Skeletal muscle tissue (tissue), 5 donors: ENCODE measurements around the gene CAPN11. TPM values are rescaled to one million over a fixed set of nuclear protein-coding genes. Genes with fewer than 3 reads are reported as not detected.
"Not testable (repeated sequence)": the region's sequence is repeated elsewhere in the genome, so short reads cannot be mapped to it uniquely, and the experiment has no call there.

Experiments used
- H3K27ac ChIP-seq: one replicate; pipeline ENCODE4 v1.7.0; 2013; ENCODE audit warnings: mild to moderate bottlenecking, low read depth, low read length, inconsistent platforms
- H3K27me3 ChIP-seq, 3 donors: one replicate each; pipeline ENCODE4 v1.7.0; 2013; ENCODE audit warnings: low read length in 3 of 3; ENCODE audit not compliant: control insufficient read depth in 3 of 3, insufficient read depth in 3 of 3
- H3K36me3 ChIP-seq, 3 donors: one replicate each; pipeline ENCODE4 v1.7.0; 2013; ENCODE audit warnings: low read length in 3 of 3; ENCODE audit not compliant: control insufficient read depth in 3 of 3, insufficient read depth in 3 of 3
- H3K4me1 ChIP-seq, 3 donors: one replicate each; pipeline ENCODE4 v1.7.0; 2013; ENCODE audit warnings: low read length in 3 of 3, mild to moderate bottlenecking in 3 of 3; ENCODE audit not compliant: control insufficient read depth in 3 of 3, insufficient read depth in 3 of 3
- H3K4me3 ChIP-seq, 3 donors: one replicate each; pipeline ENCODE4 v1.7.0; 2013; ENCODE audit warnings: low read length in 3 of 3
- H3K9ac ChIP-seq, 3 donors: one replicate each; pipeline ENCODE4 v1.7.0; 2013; ENCODE audit warnings: low read length in 3 of 3, mild to moderate bottlenecking in 3 of 3, moderate library complexity in 2 of 3, low read depth in 1 of 3
- H3K9me3 ChIP-seq, 3 donors: one replicate each; pipeline ENCODE4 v1.7.0; 2013; ENCODE audit warnings: low read length in 3 of 3; ENCODE audit not compliant: control insufficient read depth in 3 of 3
- small RNA-seq: library from RNA; depleted of rRNA; stranded (forward); fragments of <200 nt; gene quantifications from one replicate; pipeline ENCODE3, GENCODE V24; 2014
- total RNA-seq: library from RNA; depleted of rRNA; stranded (reverse); fragments of >200 nt; gene quantifications from one replicate; pipeline ENCODE4 v1.2.3, GENCODE V29; 2014
- donor health status: Osteomylitis.

Gene CAPN11
- total RNA-seq, 1 donor from 2014 or later: 0.52 TPM

DNA sequence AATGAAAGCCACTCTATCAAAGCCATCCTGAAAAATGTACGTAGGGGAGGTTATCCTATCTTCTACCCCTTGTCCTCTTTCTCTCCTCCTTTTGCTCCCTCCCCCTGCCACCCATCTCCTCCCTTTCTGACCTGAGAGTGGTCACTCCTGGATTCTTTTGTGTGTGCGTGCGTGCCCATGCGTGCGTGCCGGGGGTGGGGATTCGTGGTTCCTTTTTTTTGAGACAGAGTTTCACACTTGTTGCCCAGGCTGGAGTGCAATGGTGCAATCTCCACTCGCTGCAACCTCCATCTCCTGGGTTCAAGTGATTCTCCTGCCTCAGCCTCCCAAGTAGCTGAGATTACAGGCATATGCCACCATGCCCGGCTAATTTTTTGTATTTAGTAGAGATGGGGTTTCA lies 72.8 kb downstream of the CAPN11 start:
- Histone ChIP-seq H3K36me3 (peaks cover 33 to 49% (median 44%) of the 10 kb centered on the region in 3 donors), H3K27ac (peak overlapping the region; percentile 25), H3K9ac (peak overlapping the region in 1 of 3 donors; percentile 55), H3K4me1 (peaks cover 68 to 95% (median 88%) of the 10 kb centered on the region in 3 donors)
- H3K9me3 ChIP-seq, H3K27me3 ChIP-seq, H3K4me3 ChIP-seq: not testable (repeated sequence)

DNA sequence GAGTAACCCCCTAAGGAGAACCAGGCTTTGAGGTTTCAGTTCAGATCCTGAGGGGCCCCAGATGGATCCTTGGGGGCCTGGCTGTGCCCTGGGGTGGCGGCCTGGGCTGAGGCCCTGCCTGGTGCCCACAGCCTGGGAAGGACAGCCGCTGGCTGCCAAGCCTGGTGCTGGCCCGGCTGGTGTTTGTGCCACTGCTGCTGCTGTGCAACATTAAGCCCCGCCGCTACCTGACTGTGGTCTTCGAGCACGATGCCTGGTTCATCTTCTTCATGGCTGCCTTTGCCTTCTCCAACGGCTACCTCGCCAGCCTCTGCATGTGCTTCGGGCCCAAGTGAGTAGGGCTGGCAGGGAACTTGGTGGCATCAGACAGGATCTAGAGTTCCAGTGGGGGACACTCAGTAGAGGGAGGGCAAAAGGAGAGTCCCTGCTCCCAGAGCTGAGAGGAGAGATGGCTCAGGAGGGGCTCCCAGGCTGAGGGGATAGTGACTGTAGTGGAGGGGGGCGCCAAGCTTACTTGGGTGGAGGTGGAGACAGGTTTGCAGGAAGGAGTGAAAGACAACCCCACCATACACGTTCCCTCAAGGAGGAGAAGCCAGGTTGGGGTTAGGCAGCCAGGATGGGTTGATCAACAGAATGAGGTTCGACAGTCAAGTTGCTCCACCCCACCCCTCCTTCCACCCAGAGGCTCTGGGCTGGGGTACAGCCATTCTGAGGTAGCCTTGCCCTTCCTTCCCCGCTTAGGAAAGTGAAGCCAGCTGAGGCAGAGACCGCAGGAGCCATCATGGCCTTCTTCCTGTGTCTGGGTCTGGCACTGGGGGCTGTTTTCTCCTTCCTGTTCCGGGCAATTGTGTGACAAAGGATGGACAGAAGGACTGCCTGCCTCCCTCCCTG lies 74.3 kb downstream of the CAPN11 start:
- H3K4me3 ChIP-seq: peak overlapping the region in 2 of 3 donors; percentile 14 to 56
- H3K27me3 ChIP-seq: no peaks in the 10 kb centered on the region
- H3K4me1 ChIP-seq: peaks cover 64 to 93% (median 83%) of the 10 kb centered on the region in 3 donors
- H3K9ac ChIP-seq: peak overlapping the region; percentile 64 to 82 (median 70)
- peak overlapping the region; percentile 85 for H3K27ac ChIP-seq
- no peaks in the 10 kb centered on the region for H3K9me3 ChIP-seq
- H3K36me3 ChIP-seq: peaks cover 33 to 47% (median 44%) of the 10 kb centered on the region in 3 donors

DNA sequence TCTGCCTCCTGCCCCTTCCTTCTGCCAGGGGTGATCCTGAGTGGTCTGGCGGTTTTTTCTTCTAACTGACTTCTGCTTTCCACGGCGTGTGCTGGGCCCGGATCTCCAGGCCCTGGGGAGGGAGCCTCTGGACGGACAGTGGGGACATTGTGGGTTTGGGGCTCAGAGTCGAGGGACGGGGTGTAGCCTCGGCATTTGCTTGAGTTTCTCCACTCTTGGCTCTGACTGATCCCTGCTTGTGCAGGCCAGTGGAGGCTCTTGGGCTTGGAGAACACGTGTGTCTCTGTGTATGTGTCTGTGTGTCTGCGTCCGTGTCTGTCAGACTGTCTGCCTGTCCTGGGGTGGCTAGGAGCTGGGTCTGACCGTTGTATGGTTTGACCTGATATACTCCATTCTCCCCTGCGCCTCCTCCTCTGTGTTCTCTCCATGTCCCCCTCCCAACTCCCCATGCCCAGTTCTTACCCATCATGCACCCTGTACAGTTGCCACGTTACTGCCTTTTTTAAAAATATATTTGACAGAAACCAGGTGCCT lies 75.0 kb downstream of the CAPN11 start:
- Histone ChIP-seq H3K4me1 (peaks cover 61 to 93% (median 82%) of the 10 kb centered on the region in 3 donors), H3K36me3 (peaks cover 33 to 47% (median 44%) of the 10 kb centered on the region in 3 donors), H3K9me3 (no peaks in the 10 kb centered on the region), H3K4me3 (peak overlapping the region; percentile 14 to 56 (median 18)), H3K27me3 (no peaks in the 10 kb centered on the region), H3K27ac (peak overlapping the region; percentile 85), H3K9ac (peak overlapping the region; percentile 64 to 82 (median 70))

Small RNAs within 50 kb of the gene (small RNA-seq; reads per million reads assigned to genes)
- gene RN7SL811P: not detected

Other genes with a start within 250 kb of the CAPN11 start
- 57.4 TPM for gene MRPL14, start 31.4 kb upstream of the CAPN11 start, total RNA-seq
- 11.5 TPM for gene TMEM63B, start 31.3 kb upstream of the CAPN11 start, total RNA-seq
- gene MYMX, start 58.1 kb downstream of the CAPN11 start, total RNA-seq: 7.3 TPM
- gene SLC29A1, start 64.8 kb downstream of the CAPN11 start, total RNA-seq: 14.6 TPM
- 474 TPM for gene HSP90AB1, start 88.3 kb downstream of the CAPN11 start, total RNA-seq
- gene SLC35B2, start 98.7 kb downstream of the CAPN11 start, total RNA-seq: 26.1 TPM
- 6.3 TPM for gene NFKBIE, start 106.7 kb downstream of the CAPN11 start, total RNA-seq
- not detected for gene TMEM151B, start 111.6 kb downstream of the CAPN11 start, total RNA-seq
- gene AARS2, start 154.5 kb downstream of the CAPN11 start, total RNA-seq: 9.9 TPM
- gene SPATS1, start 183.8 kb downstream of the CAPN11 start, total RNA-seq: not detected
- 19.3 TPM for gene CDC5L, start 228.9 kb downstream of the CAPN11 start, total RNA-seq